CD4-positive, alpha-beta T cell treated with Interleukin-17A for 4 hours (primary cell): ENCODE measurements around the gene PDE4D.
"Not testable (repeated sequence)": the region's sequence is repeated elsewhere in the genome, so short reads cannot be mapped to it uniquely, and the experiment has no call there.

Experiments
- DNase-seq: peaks from one replicate; pipeline ENCODE4 v3.0.0-alpha.2; 2020; ENCODE audit warnings: mixed read lengths

PDE4D gene

GRCh38 chr5:59767681-59768151 is 125.8 kb downstream of the PDE4D start:
- DNase-seq: no peak

GRCh38 chr5:59767211-59767605 is 126.3 kb downstream of the PDE4D start:
- no peak for DNase-seq

GRCh38 chr5:59766427-59767210 is 126.9 kb downstream of the PDE4D start:
- no peak for DNase-seq

GRCh38 chr5:59765446-59765845 is 128.1 kb downstream of the PDE4D start:
- DNase-seq: no peak

- DNase-seq: no peak
Observed at GRCh38 chr5:59764361-59764760, 129.2 kb downstream of the PDE4D start.

DNA sequence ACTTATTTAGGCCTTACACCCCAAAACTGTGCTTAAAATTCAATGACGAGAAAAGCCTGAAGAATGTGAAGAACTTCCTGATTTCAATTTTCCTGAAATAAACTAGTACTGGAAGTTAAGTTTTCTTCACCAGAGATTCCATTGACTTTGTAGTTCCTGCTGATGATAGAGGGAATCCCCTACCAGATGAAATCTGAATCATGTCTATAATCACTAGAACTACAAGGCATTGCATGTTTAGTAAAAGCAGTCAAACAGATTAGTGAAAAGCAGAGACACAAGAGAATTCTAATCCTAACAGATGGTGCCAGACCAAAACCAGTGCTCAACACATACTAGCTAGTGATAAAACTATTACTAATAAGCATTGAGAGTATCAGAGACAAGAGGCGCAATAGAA is 130.0 kb downstream of the PDE4D start:
- no peak for DNase-seq

- DNase-seq: not testable (repeated sequence)
Observed at GRCh38 chr5:59762232-59762631, 131.3 kb downstream of the PDE4D start.

GRCh38 chr5:59760785-59761348 is 132.7 kb downstream of the PDE4D start:
- no peak for DNase-seq

- DNase-seq: no peak
Observed at GRCh38 chr5:59759600-59760351, 133.8 kb downstream of the PDE4D start.

DNA sequence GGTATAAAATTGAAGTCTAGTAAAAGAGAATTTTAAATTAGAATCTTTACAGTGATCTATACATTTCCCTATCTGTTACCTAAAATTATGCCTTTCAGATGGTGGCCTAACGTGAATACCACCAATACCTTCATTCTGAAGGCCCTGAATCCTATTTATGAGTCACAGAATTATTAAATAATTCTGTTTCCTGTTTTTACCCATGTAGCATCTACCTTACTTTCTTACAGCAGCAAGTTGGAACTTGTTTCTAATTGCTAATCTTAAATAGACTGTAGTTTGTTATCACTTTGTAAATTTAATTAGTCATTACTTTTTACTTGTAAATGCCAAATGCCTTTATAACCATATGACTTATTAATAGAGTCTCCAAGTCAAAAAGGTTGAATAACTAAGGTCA is 135.0 kb downstream of the PDE4D start:
- no peak for DNase-seq

- no peak for DNase-seq
Observed at GRCh38 chr5:59757442-59757841, 136.1 kb downstream of the PDE4D start.

DNA sequence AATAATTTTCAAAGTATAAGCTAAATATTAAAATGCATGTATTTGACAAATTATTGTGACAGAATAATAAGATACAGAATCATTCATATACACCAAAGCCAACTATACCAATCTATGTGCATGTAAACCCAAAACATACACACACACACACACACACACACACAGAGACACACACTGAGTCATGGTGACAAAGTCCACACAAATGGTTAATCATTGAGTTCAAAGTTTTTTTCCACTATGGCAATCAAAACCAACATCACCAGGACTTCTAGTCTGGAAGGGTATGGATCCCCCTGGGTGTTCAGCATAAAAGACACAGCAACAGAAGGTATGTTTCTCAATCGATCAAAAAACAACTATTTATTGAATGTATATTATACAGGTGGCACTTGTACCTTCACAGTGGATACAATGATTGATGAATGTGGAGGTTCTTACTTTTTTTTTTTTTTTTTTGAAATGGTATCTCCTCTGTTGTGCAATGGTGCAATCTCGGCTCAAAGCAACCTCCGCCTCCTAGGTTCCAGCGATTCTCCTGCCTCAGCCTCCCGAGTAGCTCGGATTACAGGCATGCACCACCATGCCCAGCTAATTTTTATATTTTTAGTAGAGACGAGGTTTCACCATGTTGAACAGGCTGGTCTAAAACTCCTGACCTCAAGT is 137.0 kb downstream of the PDE4D start:
- DNase-seq: no peak

DNA sequence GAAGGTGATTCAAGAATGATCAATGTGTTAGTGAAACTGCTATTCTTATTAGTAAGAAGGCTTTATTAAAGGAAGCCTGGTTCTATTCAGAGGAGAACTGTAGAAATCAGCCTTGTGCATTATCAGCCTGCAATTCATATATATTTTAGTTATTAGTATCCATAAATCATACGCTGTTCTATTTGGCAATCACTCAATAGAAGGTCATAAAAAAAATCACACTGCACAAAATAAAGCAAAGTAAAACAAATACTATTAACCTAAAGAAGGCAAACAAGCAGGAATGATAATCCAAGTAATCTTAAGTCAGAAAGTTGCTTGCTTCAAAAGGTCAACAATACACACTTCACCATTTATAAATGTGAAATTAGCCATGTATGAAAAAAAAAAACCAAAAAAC is 138.1 kb downstream of the PDE4D start:
- no peak for DNase-seq

- DNase-seq: no peak
Observed at GRCh38 chr5:59753599-59753998, 139.9 kb downstream of the PDE4D start.

GRCh38 chr5:59749782-59750520 is 143.6 kb downstream of the PDE4D start:
- DNase-seq: no peak

GRCh38 chr5:59748036-59748663 is 145.4 kb downstream of the PDE4D start:
- not testable (repeated sequence) for DNase-seq

- DNase-seq: no peak
Observed at GRCh38 chr5:59746241-59746765, 147.2 kb downstream of the PDE4D start.

- DNase-seq: no peak
Observed at GRCh38 chr5:59745415-59745863, 148.1 kb downstream of the PDE4D start.

DNA sequence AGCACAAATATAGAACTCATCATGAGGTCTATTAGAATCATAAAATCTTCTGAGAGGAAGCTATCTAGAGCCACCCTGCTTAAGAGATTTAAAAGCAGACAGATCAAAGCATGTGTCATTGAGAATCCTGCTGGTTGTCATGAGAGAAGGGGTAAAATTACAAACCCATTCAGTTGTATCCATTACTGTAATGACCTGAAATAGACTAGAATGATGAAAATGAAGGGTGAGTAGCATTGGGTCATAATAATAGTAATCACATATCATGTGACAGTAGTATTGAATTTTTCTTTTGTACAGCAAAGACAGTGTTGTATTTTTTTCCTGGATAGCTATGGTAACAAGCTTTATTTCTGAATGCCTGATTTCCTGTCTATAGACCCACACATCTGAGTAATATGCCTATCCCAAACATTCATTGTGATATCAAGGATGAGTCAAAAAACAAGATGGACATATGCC is 149.0 kb downstream of the PDE4D start:
- no peak for DNase-seq

DNA sequence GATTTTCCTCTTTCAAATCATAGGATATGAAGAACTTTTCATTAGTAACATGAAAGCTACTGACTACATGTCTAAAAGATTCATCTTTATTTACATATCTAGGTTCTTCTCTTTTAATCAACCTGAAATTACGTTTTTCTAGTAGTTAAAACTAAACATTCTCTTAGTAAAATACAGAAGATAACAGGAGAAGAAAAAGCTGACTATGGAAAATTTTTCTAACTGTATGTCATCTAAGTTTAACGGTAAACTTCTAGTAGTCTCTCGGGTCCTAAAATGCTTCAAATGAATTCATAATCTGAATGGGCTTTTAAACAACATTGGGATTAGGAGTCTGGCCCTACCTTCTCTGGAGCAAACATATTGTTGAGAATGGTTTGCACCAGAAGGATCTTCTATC is 151.9 kb downstream of the PDE4D start:
- DNase-seq: no peak

DNA sequence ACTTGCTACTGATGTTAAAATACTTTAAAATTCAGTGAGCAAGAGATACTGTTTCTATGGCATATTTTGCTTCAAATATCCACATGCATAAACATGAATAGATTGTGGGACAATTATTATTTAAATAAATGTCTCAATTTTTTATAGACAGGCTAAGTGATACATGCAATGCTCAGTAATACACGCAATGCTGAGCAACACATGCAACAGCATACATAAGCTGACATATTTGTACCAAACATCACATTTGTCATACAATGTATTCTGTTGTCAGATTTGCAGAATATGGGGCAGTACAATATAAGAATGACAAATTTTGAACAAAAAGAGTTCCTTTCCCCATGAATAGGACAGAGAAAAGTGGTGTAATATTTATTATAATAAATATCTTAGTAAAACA is 155.5 kb downstream of the PDE4D start:
- DNase-seq: no peak

DNA sequence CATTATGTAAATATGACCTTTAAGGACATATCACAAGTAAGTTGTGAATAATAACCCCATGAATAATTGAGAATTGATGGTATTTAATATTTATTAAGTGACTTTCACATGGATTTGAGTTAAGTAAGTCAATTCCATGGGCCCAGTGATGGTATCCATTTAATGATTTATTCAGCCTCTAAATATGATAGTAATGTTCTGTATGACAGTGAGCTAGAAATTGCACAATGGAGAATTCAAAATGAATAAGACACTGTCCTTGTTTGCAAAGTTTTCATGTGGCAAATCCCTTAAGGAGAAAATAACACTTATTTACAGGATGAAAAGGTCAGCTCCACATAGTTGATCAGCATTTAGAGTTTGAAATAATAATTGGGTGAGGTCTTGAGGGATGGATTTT is 160.7 kb downstream of the PDE4D start:
- no peak for DNase-seq
